MM.1S (cell line): ENCODE measurements around the gene AAR2.

Source experiments
- EZH2 ChIP-seq: fragments of 300-600 bp; sonication (generic); optimal IDR thresholded peaks from 2 replicates; pipeline ENCODE3; 2017; ENCODE audit warnings: low read depth, mild to moderate bottlenecking, antibody characterized with exemption, low read length, mixed read lengths
- TF ChIP-seq, protein P1 (sequence below): fragments of 300-600 bp; sonication (generic); IDR thresholded peaks from 2 replicates; pipeline ENCODE4 v1.5.1; 2016; ENCODE audit warnings: antibody characterized with exemption, low read length, mixed read lengths

DNA sequence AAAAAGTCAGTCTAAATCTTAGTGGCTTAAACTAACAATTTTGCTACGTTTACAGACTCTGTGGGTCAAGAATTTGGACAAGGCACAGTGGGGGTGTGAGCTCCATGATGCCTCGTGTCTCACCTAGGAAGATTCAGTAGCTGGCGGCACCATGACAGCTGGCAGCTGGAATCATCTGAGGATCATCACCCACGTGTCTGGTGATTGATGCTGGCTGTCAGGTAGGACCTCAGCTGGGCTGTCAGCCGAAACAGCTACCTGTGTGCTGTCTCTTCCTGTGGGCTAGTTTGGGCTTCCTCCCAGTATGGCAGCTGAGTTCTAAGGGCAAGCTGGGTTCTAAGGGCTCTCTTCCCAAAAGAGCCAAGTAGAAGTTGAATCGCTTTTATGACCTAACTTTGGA is 43.5 kb downstream of the AAR2 start:
- TF ChIP-seq, protein P1, sequence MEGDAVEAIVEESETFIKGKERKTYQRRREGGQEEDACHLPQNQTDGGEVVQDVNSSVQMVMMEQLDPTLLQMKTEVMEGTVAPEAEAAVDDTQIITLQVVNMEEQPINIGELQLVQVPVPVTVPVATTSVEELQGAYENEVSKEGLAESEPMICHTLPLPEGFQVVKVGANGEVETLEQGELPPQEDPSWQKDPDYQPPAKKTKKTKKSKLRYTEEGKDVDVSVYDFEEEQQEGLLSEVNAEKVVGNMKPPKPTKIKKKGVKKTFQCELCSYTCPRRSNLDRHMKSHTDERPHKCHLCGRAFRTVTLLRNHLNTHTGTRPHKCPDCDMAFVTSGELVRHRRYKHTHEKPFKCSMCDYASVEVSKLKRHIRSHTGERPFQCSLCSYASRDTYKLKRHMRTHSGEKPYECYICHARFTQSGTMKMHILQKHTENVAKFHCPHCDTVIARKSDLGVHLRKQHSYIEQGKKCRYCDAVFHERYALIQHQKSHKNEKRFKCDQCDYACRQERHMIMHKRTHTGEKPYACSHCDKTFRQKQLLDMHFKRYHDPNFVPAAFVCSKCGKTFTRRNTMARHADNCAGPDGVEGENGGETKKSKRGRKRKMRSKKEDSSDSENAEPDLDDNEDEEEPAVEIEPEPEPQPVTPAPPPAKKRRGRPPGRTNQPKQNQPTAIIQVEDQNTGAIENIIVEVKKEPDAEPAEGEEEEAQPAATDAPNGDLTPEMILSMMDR, result no peak
- TF ChIP-seq EZH2, result no peak
